Kidney (tissue), 22 donors: ENCODE data around the gene R3HCC1L. TPM values are rescaled to one million over a fixed set of nuclear protein-coding genes. Genes with fewer than 3 reads are reported as not detected.
A peak's percentile ranks its signal among the peaks of the same experiment; 100 is the strongest.

ENCODE experiments used
- DNase-seq, 5 donors: peaks; one replicate each; pipeline ENCODE4 v3.0.0-alpha.2; 2013 to 2020
- FAIRE-seq: peaks from 2 replicates; lab custom pipeline; 2012; peaks lifted over from hg19 to GRCh38; lab: Jason Lieb, UNC
- H3K27ac ChIP-seq, 2 donors: one replicate each; pipeline ENCODE4 v1.7.0; 2013; ENCODE audit warnings: low read depth in 2 of 2, low read length in 2 of 2, inconsistent platforms in 1 of 2
- H3K27me3 ChIP-seq: one replicate; pipeline ENCODE4 v1.7.1; 2013; ENCODE audit warnings: low read length, inconsistent platforms; ENCODE audit not compliant: control insufficient read depth, insufficient read depth
- H3K36me3 ChIP-seq, 3 donors: one replicate each; pipeline versions ENCODE4 v1.7.0 to v1.7.1; 2013; ENCODE audit warnings: low read length in 3 of 3, control low read depth in 1 of 3, inconsistent platforms in 1 of 3; ENCODE audit not compliant: insufficient read depth in 3 of 3, control insufficient read depth in 2 of 3
- H3K4me1 ChIP-seq, 3 donors: one replicate each; pipeline versions ENCODE4 v1.7.0 to v1.7.1; 2013; ENCODE audit warnings: low read length in 3 of 3, inconsistent platforms in 1 of 3, low read depth in 1 of 3; ENCODE audit not compliant: control insufficient read depth in 2 of 3, insufficient read depth in 2 of 3
- H3K4me3 ChIP-seq, 3 donors: one replicate each; pipeline versions ENCODE4 v1.7.0 to v1.8.1; 2013; ENCODE audit warnings: low read length in 3 of 3, control low read depth in 1 of 3, inconsistent platforms in 1 of 3
- H3K9ac ChIP-seq, 3 donors: one replicate each; pipeline versions ENCODE4 v1.7.0 to v1.7.1; 2013; ENCODE audit warnings: low read length in 3 of 3, control low read depth in 1 of 3, inconsistent platforms in 1 of 3
- H3K9me3 ChIP-seq, 3 donors: one replicate each; pipeline versions ENCODE4 v1.7.0 to v1.7.1; 2013; ENCODE audit warnings: low read length in 3 of 3, control low read depth in 1 of 3, inconsistent platforms in 1 of 3; ENCODE audit not compliant: control insufficient read depth in 2 of 3, insufficient read depth in 1 of 3
- CTCF ChIP-seq: IDR thresholded peaks from 3 replicates; pipeline ENCODE4 v1.5.1; 2012; ENCODE audit warnings: mild to moderate bottlenecking, moderate library complexity, borderline replicate concordance; ENCODE audit not compliant: insufficient read depth; ENCODE audit errors: extremely low read depth
- intact Hi-C: fragments of 100-400 bp; cut with DNase I; formaldehyde crosslinking; loops from one replicate; pipeline ENCODE4 v1.11.1; 2022
- long read RNA-seq, 10 donors: library from polyadenylated mRNA in 1 of 10; unstranded in 1 of 10; transcript quantifications; one replicate each; pipeline ENCODE4 v2.0.0 and lab custom pipeline, GENCODE V29; 2021 to 2026
- polyA plus RNA-seq: library from polyadenylated mRNA; stranded (reverse); fragments of 350-450 nt; fragmentation: Illumina TruSeq; extraction: RNeasy Lipid Tissue Mini Kit (QIAGEN cat#74804); gene quantifications from one replicate; pipeline ENCODE4 v1.2.3, GENCODE V29; 2014; ENCODE audit warnings: low read depth, low replicate concordance; ENCODE audit not compliant: insufficient read depth
- total RNA-seq: library from RNA; stranded (reverse); fragmentation: NEBNext Ultra II Directional; extraction: Animal tissue kit (Norgen Biotek cat#: 25700); gene quantifications from one replicate; pipeline ENCODE4 v1.2.1, GENCODE V29; 2021
- donor health status: control.
- donor health status: control.
- donor health status: control.
- donor health status: control.
- donor health status: control.
- donor health status: DM: yes; HTN: yes; CAD: no.
- donor health status: Normal renal cell carcinoma (clear cell type).

R3HCC1L gene
- total RNA-seq (17.0 TPM), polyA plus RNA-seq (9.7 TPM)
- long read RNA-seq, donor 1 = 0 reads
- long read RNA-seq, donor 2, partial matches to known transcripts = 0 of 1 reads
- long read RNA-seq, donor 2, other reads (novel, unspliced or antisense) = 0 of 1 reads
- long read RNA-seq, donor 3 = 0 reads
- long read RNA-seq, donor 4, partial matches to known transcripts = 0 of 1 reads
- long read RNA-seq, donor 4, other reads (novel, unspliced or antisense) = 0 of 1 reads
- long read RNA-seq, donor 5 = 0 reads
- long read RNA-seq, donor 6 = 0 reads
- long read RNA-seq, donor 7, partial matches to known transcripts = 3 of 22 reads
- long read RNA-seq, donor 7, other reads (novel, unspliced or antisense) = 16 of 22 reads
- long read RNA-seq, donor 8 = 0 reads
- long read RNA-seq, donor 9 = 0 reads
- long read RNA-seq, donor 10 = 0 reads

- no peak for TF ChIP-seq CTCF
- Histone ChIP-seq H3K27me3 (no peaks in the 10 kb centered on the region), H3K27ac (peak within 1 kb of the TSS; percentile 88 to 95), H3K4me1 (peaks cover 0 to 6% (median 5%) of the 10 kb centered on the region in 3 donors), H3K9ac (peak within 1 kb of the TSS; percentile 72 to 94 (median 87)), H3K36me3 (no peaks in the 10 kb centered on the region), H3K4me3 (peak within 1 kb of the TSS; percentile 77 to 97 (median 90)), H3K9me3 (no peaks in the 10 kb centered on the region)
- intact Hi-C loops = no loop called here
- FAIRE-seq (no peak), DNase-seq (peak; percentile 91 to 97 (median 93))
Observed at GRCh38 chr10:98134431-98135221, at the start of gene R3HCC1L. Gene R3HCC1L, plus strand, starts transcription at chr10:98134657. Its CDS starts 73,458 bp downstream, at chr10:98208115.

GRCh38 chr10:98085238-98085637 lies 49.2 kb upstream of the R3HCC1L start:
- Histone ChIP-seq H3K9me3 (no peaks in the 10 kb centered on the region), H3K27me3 (no peaks in the 10 kb centered on the region), H3K9ac (no peak overlapping the region), H3K4me3 (no peak overlapping the region), H3K4me1 (no peaks in the 10 kb centered on the region), H3K36me3 (no peaks in the 10 kb centered on the region), H3K27ac (no peak overlapping the region)
- intact Hi-C loops = no loop called here
- DNase-seq (no peak), FAIRE-seq (no peak)
- TF ChIP-seq CTCF = no peak

GRCh38 chr10:98086837-98087708 lies 47.4 kb upstream of the R3HCC1L start:
- no peak for TF ChIP-seq CTCF
- Histone ChIP-seq H3K27ac (no peak overlapping the region), H3K27me3 (no peaks in the 10 kb centered on the region), H3K9me3 (no peaks in the 10 kb centered on the region), H3K9ac (no peak overlapping the region), H3K36me3 (no peaks in the 10 kb centered on the region), H3K4me1 (no peaks in the 10 kb centered on the region), H3K4me3 (no peak overlapping the region)
- DNase-seq (peak in 1 of 5 donors; percentile 18), FAIRE-seq (no peak)
- intact Hi-C loops = no loop called here
